Activated T-cell treated with anti-CD3 and anti-CD28 coated beads, Interleukin-2, amount 50 U/mL, for 4 hours (primary cell): ENCODE results near the gene ADAMTS7. TPM values are rescaled to one million over a fixed set of nuclear protein-coding genes. Genes with fewer than 3 reads are reported as not detected.
"Not testable (repeated sequence)": the region's sequence is repeated elsewhere in the genome, so short reads cannot be mapped to it uniquely, and the experiment has no call there.

Experiments
- ATAC-seq, 2 donors: fragments of 200-7000 bp; cut with Tn5 transposase; one replicate each; pipeline ENCODE4 v1.10.0; 2021
- DNase-seq: peaks from one replicate; pipeline ENCODE4 v3.0.0-alpha.2; 2020
- H3K27me3 Mint-ChIP-seq: one replicate; pipeline ENCODE4 v1.8.0; 2021; ENCODE audit warnings: low read depth, mixed read lengths
- H3K36me3 Mint-ChIP-seq: one replicate; pipeline ENCODE4 v1.8.0; 2022; ENCODE audit warnings: mixed read lengths; ENCODE audit not compliant: insufficient read depth
- H3K4me1 Mint-ChIP-seq: one replicate; pipeline ENCODE4 v1.8.0; 2021; ENCODE audit warnings: low read depth, mixed read lengths
- H3K4me3 Mint-ChIP-seq: one replicate; pipeline ENCODE4 v1.8.0; 2021; ENCODE audit warnings: mild to moderate bottlenecking, moderate library complexity, mixed read lengths
- H3K9me3 Mint-ChIP-seq: one replicate; pipeline ENCODE4 v1.8.0; 2021; ENCODE audit warnings: mixed read lengths
- total RNA-seq, 3 donors: library from RNA; stranded (reverse); gene quantifications; one replicate each; pipeline ENCODE4 v1.2.1, GENCODE V29; 2021

The ADAMTS7 gene
- under 1 TPM; 0.10 to 0.24 (median 0.13) TPM for total RNA-seq

GRCh38 chr15:78811124-78811824 is at the start of gene ADAMTS7:
TSS of gene ADAMTS7 (minus strand) at chr15:78811464. CDS start at chr15:78811220, 244 bp downstream.
- peak within 1 kb of the TSS; percentile 76 for H3K4me3 Mint-ChIP-seq
- H3K36me3 Mint-ChIP-seq: no peaks in the 10 kb centered on the region
- H3K9me3 Mint-ChIP-seq: peaks cover 6% of the 10 kb centered on the region
- H3K4me1 Mint-ChIP-seq: peaks cover 9% of the 10 kb centered on the region
- H3K27me3 Mint-ChIP-seq: peaks cover 50% of the 10 kb centered on the region
- ATAC-seq (peak; percentile 68 to 77), DNase-seq (peak; percentile 43)

DNA sequence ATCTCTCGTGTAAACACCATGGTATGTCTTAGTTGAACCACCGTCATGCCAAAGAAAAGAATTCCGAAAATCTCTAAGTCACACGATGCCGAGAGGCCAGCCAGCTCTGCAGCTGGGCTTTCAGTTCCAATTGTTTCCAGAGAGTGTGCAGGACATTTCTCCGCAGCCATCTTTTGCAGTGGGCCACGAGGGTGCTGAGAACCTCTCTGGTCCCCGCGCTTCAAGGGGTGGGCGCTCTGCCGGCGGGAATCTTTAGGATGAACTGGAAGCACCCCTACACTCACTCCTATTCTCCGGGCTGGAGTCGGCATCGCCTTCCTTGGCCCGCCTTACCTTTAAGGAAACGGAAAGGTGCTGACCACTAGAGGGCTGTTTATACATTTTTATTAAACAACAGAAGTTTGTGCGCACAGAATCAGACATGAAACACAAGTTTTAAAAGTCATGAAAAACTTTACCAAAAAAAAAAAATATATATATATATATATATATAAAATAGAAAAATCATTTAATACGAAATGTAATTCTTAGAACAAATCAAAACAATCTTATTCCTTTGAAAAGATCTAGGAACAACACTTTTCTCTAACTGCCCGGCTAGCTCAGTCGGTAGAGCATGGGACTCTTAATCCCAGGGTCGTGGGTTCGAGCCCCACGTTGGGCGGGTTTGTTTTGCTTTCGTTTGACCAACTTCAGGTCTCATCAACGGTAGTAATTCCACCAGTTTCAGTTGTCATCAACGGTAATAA is 48.9 kb upstream of the ADAMTS7 start:
- H3K4me1 Mint-ChIP-seq: peaks cover 5% of the 10 kb centered on the region
- no peaks in the 10 kb centered on the region for H3K36me3 Mint-ChIP-seq
- ATAC-seq (peak; percentile 90 to 92), DNase-seq (peak; percentile 70)
- H3K27me3 Mint-ChIP-seq: no peaks in the 10 kb centered on the region
- H3K9me3 Mint-ChIP-seq: no peaks in the 10 kb centered on the region
- peak overlapping the region; percentile 79 for H3K4me3 Mint-ChIP-seq

GRCh38 chr15:78855746-78856145 is 44.5 kb upstream of the ADAMTS7 start:
- H3K9me3 Mint-ChIP-seq: no peaks in the 10 kb centered on the region

DNA sequence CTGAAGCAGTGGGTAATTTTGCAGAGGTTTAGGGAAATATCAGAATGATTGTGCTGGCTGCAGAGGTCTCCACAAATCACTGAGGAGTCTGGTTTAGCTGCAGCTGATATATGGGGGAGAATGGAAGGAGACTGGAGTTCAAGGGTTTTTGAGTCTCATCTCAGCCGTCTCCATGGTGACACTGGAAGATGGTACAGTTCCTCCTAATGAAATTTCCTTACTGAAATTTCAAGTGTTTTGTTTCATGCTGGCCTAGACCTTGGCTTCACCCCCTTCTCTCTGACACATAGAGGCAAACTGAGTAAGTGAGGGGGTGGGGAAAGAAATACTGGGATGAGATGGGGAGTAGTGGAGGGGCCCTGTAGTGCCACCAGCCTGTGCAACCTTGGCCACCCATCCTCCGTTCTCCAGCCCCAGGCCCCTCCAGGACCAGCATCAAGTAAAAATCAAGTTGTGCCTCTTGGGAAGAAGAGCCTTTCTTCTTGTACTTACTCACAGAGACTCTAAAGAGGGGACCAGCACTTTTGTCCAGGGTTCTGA is 43.6 kb upstream of the ADAMTS7 start:
- Mint-ChIP-seq H3K4me1 (peaks cover 1% of the 10 kb centered on the region), H3K27me3 (peaks cover 3% of the 10 kb centered on the region), H3K9me3 (no peaks in the 10 kb centered on the region), H3K4me3 (no peak overlapping the region), H3K36me3 (peaks cover 2% of the 10 kb centered on the region)
- ATAC-seq (no peak), DNase-seq (no peak)

More at GRCh38 chr15:78855746-78856145, 44.5 kb upstream of the ADAMTS7 start:
- Mint-ChIP-seq H3K27me3 (peaks cover 3% of the 10 kb centered on the region), H3K4me3 (no peak overlapping the region), H3K4me1 (peaks cover 5% of the 10 kb centered on the region), H3K36me3 (peaks cover 2% of the 10 kb centered on the region)
- DNase-seq (no peak), ATAC-seq (no peak)

- H3K27me3 Mint-ChIP-seq: peaks cover 3% of the 10 kb centered on the region
- H3K36me3 Mint-ChIP-seq: peaks cover 2% of the 10 kb centered on the region
- no peaks in the 10 kb centered on the region for H3K9me3 Mint-ChIP-seq
- DNase-seq: no peak
- no peak for ATAC-seq
- no peaks in the 10 kb centered on the region for H3K4me1 Mint-ChIP-seq
- H3K4me3 Mint-ChIP-seq: no peak overlapping the region
Observed at GRCh38 chr15:78853500-78853899, 42.2 kb upstream of the ADAMTS7 start.

- DNase-seq (no peak), ATAC-seq (no peak)
- Mint-ChIP-seq H3K4me1 (no peaks in the 10 kb centered on the region), H3K36me3 (peaks cover 2% of the 10 kb centered on the region), H3K4me3 (no peak overlapping the region), H3K9me3 (no peaks in the 10 kb centered on the region), H3K27me3 (peaks cover 3% of the 10 kb centered on the region)
Observed at GRCh38 chr15:78850941-78851755, 39.9 kb upstream of the ADAMTS7 start.

DNA sequence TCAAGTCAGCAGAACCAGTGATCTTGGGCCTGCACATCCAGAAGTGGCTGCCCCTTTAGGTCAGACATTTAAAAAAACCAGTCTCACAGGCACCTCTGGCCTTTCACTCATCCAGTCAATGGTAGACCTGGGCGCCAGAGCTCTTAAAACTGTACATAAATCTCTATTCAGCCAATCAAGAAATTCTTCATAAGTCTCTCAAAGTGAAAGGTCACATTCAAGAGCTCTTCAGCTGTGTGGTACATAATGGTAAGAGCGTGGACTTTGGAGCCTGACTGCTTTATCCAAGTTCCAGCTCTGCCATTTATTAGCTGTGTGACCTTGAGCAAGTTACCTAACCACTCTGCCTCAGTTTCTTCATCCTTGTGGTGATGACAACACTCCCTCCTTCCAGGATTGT is 39.1 kb upstream of the ADAMTS7 start:
- H3K4me1 Mint-ChIP-seq: no peaks in the 10 kb centered on the region
- H3K9me3 Mint-ChIP-seq: no peaks in the 10 kb centered on the region
- no peak for DNase-seq
- no peak overlapping the region for H3K4me3 Mint-ChIP-seq
- peaks cover 3% of the 10 kb centered on the region for H3K27me3 Mint-ChIP-seq
- no peak for ATAC-seq
- peaks cover 2% of the 10 kb centered on the region for H3K36me3 Mint-ChIP-seq

DNA sequence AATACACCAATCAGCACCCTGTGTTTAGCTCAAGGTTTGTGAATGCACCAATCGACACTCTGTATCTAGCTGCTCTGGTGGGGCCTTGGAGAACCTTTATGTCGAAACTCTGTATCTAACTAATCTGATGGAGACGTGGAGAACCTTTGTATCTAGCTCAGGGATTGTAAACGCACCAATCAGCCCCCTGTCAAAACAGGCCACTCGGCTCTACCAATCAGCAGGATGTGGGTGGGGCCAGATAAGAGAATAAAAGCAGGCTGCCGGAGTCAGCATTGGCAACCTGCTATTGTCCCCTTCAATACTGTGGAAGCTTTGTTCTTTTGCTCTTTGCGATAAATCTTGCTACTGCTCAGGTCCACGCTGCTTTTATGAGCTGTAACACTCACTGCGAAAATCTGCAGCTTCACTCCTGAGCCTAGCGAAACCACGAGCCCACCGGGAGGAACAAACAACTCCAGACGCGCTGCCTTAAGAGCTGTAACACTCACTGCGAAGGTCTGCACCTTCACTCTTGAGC is 36.2 kb upstream of the ADAMTS7 start:
- not testable (repeated sequence) for DNase-seq, H3K27me3 Mint-ChIP-seq, ATAC-seq, H3K4me3 Mint-ChIP-seq, H3K4me1 Mint-ChIP-seq, H3K9me3 Mint-ChIP-seq, H3K36me3 Mint-ChIP-seq

GRCh38 chr15:78846906-78847305 is 35.6 kb upstream of the ADAMTS7 start:
- H3K36me3 Mint-ChIP-seq: not testable (repeated sequence)

GRCh38 chr15:78842519-78842918 is 31.3 kb upstream of the ADAMTS7 start:
- H3K27me3 Mint-ChIP-seq: no peaks in the 10 kb centered on the region
- no peaks in the 10 kb centered on the region for H3K36me3 Mint-ChIP-seq
- DNase-seq: no peak
- H3K4me3 Mint-ChIP-seq: no peak overlapping the region
- ATAC-seq: no peak
- no peaks in the 10 kb centered on the region for H3K9me3 Mint-ChIP-seq
- no peaks in the 10 kb centered on the region for H3K4me1 Mint-ChIP-seq

More at GRCh38 chr15:78846906-78847305, 35.6 kb upstream of the ADAMTS7 start:
- not testable (repeated sequence) for ATAC-seq, DNase-seq, H3K27me3 Mint-ChIP-seq, H3K4me3 Mint-ChIP-seq, H3K9me3 Mint-ChIP-seq, H3K4me1 Mint-ChIP-seq

- H3K4me1 Mint-ChIP-seq: no peaks in the 10 kb centered on the region
- H3K36me3 Mint-ChIP-seq: no peaks in the 10 kb centered on the region
- peaks cover 2% of the 10 kb centered on the region for H3K27me3 Mint-ChIP-seq
- DNase-seq: no peak
- ATAC-seq: no peak
- no peaks in the 10 kb centered on the region for H3K9me3 Mint-ChIP-seq
- H3K4me3 Mint-ChIP-seq: no peak overlapping the region
Observed at GRCh38 chr15:78841891-78842290, 30.6 kb upstream of the ADAMTS7 start.

- no peaks in the 10 kb centered on the region for H3K4me1 Mint-ChIP-seq
- DNase-seq: no peak
- no peak overlapping the region for H3K4me3 Mint-ChIP-seq
- no peak for ATAC-seq
- H3K9me3 Mint-ChIP-seq: no peaks in the 10 kb centered on the region
- H3K36me3 Mint-ChIP-seq: no peaks in the 10 kb centered on the region
- peaks cover 2% of the 10 kb centered on the region for H3K27me3 Mint-ChIP-seq
Observed at GRCh38 chr15:78841376-78841706, 30.1 kb upstream of the ADAMTS7 start.

DNA sequence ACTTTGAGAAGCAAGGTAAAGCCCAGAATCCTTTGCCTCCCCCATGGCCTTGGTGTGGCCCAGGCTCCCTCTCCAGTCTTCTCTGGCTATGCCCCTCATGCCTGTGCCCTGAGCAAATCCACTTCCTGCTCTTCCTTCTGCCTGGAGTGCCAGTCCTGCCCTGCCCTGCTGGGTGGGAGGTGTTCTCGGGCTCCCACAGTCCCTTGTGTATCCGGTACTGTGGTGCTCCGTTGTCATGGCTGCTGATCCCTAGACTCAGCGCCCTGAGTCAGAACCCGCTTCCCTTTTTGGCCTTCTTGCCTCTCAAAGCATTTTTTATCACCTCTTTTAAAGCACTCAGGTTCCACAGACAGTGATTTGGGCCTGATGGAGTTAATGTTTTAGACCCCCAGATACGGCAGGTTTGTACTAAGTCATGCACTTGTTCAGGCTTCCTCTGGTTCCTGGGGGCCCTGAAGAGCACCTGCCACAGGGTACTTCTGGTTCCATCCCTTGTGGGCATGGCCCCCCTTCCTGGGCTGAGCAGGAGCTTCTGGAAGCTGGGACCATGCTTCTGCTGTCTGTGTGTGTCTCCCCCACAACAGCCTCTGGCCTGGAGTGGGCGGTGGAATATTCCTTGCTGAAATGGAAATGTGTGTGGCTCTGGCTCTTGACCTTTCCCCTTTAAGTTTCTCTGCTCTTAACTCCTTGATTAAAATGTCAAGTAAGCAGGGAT is 29.6 kb upstream of the ADAMTS7 start:
- H3K4me3 Mint-ChIP-seq: no peak overlapping the region

More for the DNA sequence above, 29.6 kb upstream of the ADAMTS7 start:
- H3K4me1 Mint-ChIP-seq: no peaks in the 10 kb centered on the region
- ATAC-seq (no peak), DNase-seq (no peak)
- peaks cover 6% of the 10 kb centered on the region for H3K27me3 Mint-ChIP-seq
- no peaks in the 10 kb centered on the region for H3K9me3 Mint-ChIP-seq
- no peaks in the 10 kb centered on the region for H3K36me3 Mint-ChIP-seq
